ENCODE measurements around the gene CACNG5.

GRCh38 chr17:66904760-66905624 is 70.1 kb downstream of the CACNG5 start:
- TF ChIP-seq CTCF (IDR thresholded peaks at IDR 0.05) (no peak), POLR2A (IDR thresholded peaks at IDR 0.05) (no peak)
